ENCODE data around the gene DOCK1.

Gene DOCK1

GRCh38 chr10:127081851-127082345 is 176.7 kb downstream of the DOCK1 start:
- no peak overlapping the region for H3K9ac ChIP-seq
- H3K4me1 ChIP-seq (ENCODE audit: low read depth, poor library complexity, severe bottlenecking): no peaks in the 10 kb centered on the region
- no peaks in the 10 kb centered on the region for H3K27me3 ChIP-seq (ENCODE audit: insufficient read depth, low read depth)
- H4K20me1 ChIP-seq (ENCODE audit: insufficient read depth): no peaks in the 10 kb centered on the region
- H3K4me3 ChIP-seq (IDR thresholded peaks at IDR 0.05; ENCODE audit: insufficient read depth, low read depth, low read length): no peak overlapping the region
- no peak overlapping the region for H3K4me2 ChIP-seq
- TF ChIP-seq, protein P1, sequence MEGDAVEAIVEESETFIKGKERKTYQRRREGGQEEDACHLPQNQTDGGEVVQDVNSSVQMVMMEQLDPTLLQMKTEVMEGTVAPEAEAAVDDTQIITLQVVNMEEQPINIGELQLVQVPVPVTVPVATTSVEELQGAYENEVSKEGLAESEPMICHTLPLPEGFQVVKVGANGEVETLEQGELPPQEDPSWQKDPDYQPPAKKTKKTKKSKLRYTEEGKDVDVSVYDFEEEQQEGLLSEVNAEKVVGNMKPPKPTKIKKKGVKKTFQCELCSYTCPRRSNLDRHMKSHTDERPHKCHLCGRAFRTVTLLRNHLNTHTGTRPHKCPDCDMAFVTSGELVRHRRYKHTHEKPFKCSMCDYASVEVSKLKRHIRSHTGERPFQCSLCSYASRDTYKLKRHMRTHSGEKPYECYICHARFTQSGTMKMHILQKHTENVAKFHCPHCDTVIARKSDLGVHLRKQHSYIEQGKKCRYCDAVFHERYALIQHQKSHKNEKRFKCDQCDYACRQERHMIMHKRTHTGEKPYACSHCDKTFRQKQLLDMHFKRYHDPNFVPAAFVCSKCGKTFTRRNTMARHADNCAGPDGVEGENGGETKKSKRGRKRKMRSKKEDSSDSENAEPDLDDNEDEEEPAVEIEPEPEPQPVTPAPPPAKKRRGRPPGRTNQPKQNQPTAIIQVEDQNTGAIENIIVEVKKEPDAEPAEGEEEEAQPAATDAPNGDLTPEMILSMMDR (conservative IDR thresholded peaks at IDR 0.05; ENCODE audit: low read depth, low read length): no peak
- no peaks in the 10 kb centered on the region for H3K36me3 ChIP-seq (ENCODE audit: insufficient read depth)
- H3K27ac ChIP-seq: no peak overlapping the region
- H2AFZ ChIP-seq (ENCODE audit: low read depth): no peak overlapping the region
- no peaks in the 10 kb centered on the region for H3K79me2 ChIP-seq (ENCODE audit: insufficient read depth, low read depth)

DNA sequence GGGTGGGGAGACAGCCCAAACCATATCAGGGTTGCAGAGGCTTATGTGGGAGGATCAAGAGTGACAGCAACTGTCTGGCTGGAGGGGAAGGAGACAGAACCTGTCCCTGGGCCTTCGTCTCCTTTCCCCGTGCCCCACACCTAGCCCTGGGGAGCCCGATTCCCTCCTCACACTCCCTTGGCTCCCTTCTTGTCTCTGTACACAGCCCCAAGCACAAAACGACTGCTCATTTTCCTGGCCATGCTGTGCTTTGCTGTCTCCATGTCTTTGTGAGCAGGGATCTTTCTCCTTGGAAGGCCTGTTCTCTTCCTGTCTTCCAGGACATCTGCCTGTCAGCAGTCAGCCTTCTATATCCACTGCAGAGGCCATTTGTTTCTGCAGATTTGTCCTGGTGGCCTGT is 177.4 kb downstream of the DOCK1 start:
- no peaks in the 10 kb centered on the region for H4K20me1 ChIP-seq (ENCODE audit: insufficient read depth)

GRCh38 chr10:127085957-127086356 is 180.7 kb downstream of the DOCK1 start:
- H3K27ac ChIP-seq: no peak overlapping the region
- no peak overlapping the region for H2AFZ ChIP-seq (ENCODE audit: low read depth)

More for the DNA sequence above, 177.4 kb downstream of the DOCK1 start:
- Histone ChIP-seq H3K4me1 (ENCODE audit: low read depth, poor library complexity, severe bottlenecking) (no peaks in the 10 kb centered on the region), H3K27ac (no peak overlapping the region), H3K27me3 (ENCODE audit: insufficient read depth, low read depth) (no peaks in the 10 kb centered on the region), H2AFZ (ENCODE audit: low read depth) (no peak overlapping the region), H3K36me3 (ENCODE audit: insufficient read depth) (no peaks in the 10 kb centered on the region), H3K9ac (no peak overlapping the region), H3K4me3 (IDR thresholded peaks at IDR 0.05; ENCODE audit: insufficient read depth, low read depth, low read length) (no peak overlapping the region), H3K4me2 (no peak overlapping the region), H3K79me2 (ENCODE audit: insufficient read depth, low read depth) (no peaks in the 10 kb centered on the region)
- TF ChIP-seq, protein P1 (conservative IDR thresholded peaks at IDR 0.05; ENCODE audit: low read depth, low read length): no peak

DNA sequence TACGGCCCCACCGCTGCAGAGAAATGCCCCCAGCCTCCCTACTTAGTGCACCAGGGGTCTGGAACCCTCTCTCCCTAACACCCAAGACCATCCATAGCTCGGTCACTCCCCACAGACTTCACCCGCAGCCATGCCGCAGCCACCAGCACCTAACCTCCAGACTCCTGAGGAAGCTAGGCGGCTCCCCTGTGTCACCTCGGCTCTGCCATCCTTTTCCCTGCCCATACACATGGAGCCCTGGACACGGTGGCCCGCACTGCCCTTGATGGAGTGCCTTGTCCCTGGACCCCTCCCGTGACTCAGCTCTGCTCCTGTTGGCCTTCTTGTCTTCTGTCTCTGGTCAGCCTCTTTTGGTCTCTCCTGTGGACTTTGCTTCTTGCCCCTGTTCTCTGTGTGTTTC is 183.7 kb downstream of the DOCK1 start:
- no peak overlapping the region for H3K27ac ChIP-seq
- H3K4me1 ChIP-seq (ENCODE audit: low read depth, poor library complexity, severe bottlenecking): no peaks in the 10 kb centered on the region
- no peak overlapping the region for H3K4me3 ChIP-seq (IDR thresholded peaks at IDR 0.05; ENCODE audit: insufficient read depth, low read depth, low read length)
- no peak overlapping the region for H3K4me2 ChIP-seq
- no peaks in the 10 kb centered on the region for H3K36me3 ChIP-seq (ENCODE audit: insufficient read depth)
- no peak overlapping the region for H3K9ac ChIP-seq
- no peaks in the 10 kb centered on the region for H4K20me1 ChIP-seq (ENCODE audit: insufficient read depth)
- no peaks in the 10 kb centered on the region for H3K27me3 ChIP-seq (ENCODE audit: insufficient read depth, low read depth)
- no peak overlapping the region for H2AFZ ChIP-seq (ENCODE audit: low read depth)
- no peaks in the 10 kb centered on the region for H3K79me2 ChIP-seq (ENCODE audit: insufficient read depth, low read depth)
- TF ChIP-seq, protein P1 (conservative IDR thresholded peaks at IDR 0.05; ENCODE audit: low read depth, low read length): no peak

More at GRCh38 chr10:127085957-127086356, 180.7 kb downstream of the DOCK1 start:
- H3K4me2 ChIP-seq: no peak overlapping the region
- H3K4me1 ChIP-seq (ENCODE audit: low read depth, poor library complexity, severe bottlenecking): no peaks in the 10 kb centered on the region
- TF ChIP-seq, protein P1 (conservative IDR thresholded peaks at IDR 0.05; ENCODE audit: low read depth, low read length): no peak
- H4K20me1 ChIP-seq (ENCODE audit: insufficient read depth): no peaks in the 10 kb centered on the region
- H3K9ac ChIP-seq: no peak overlapping the region
- no peak overlapping the region for H3K4me3 ChIP-seq (IDR thresholded peaks at IDR 0.05; ENCODE audit: insufficient read depth, low read depth, low read length)
- H3K36me3 ChIP-seq (ENCODE audit: insufficient read depth): no peaks in the 10 kb centered on the region
- H3K27me3 ChIP-seq (ENCODE audit: insufficient read depth, low read depth): no peaks in the 10 kb centered on the region
- no peaks in the 10 kb centered on the region for H3K79me2 ChIP-seq (ENCODE audit: insufficient read depth, low read depth)

All from KMS-11 (cell line).